Endothelial cell of umbilical vein (primary cell): Measurements from ENCODE around the gene TAPBPL. TPM values are rescaled to one million over a fixed set of nuclear protein-coding genes. Genes with fewer than 3 reads are reported as not detected.

ENCODE experiments used
- BruUV-seq: library from RNA; stranded (reverse); fragments of 400-500 nt; replicated peaks from 2 replicates; lab custom pipeline; 2021; lab: Mats Ljungman, UMichigan
- CTCF ChIA-PET: fragments of 300-600, 350-600 bp; sonication (Branson Sonifier 250); formaldehyde crosslinking; loops from one replicate; lab custom pipeline; 2021; ENCODE audit warnings: antibody characterized with exemption, inconsistent platforms; lab: Charles Lee
- POLR2A ChIA-PET: fragments of 300-600, 350-600 bp; sonication (Branson Sonifier 250); formaldehyde crosslinking; loops from one replicate; lab custom pipeline; 2021; ENCODE audit warnings: antibody characterized with exemption, inconsistent platforms; lab: Charles Lee
- DNase-seq: peaks from one replicate; pipeline ENCODE4 v3.0.0-alpha.2; 2011; ENCODE audit warnings: low read depth, low spot score
- FAIRE-seq: peaks from 2 replicates; lab custom pipeline; 2011; peaks lifted over from hg19 to GRCh38; lab: Jason Lieb, UNC
- H2AFZ ChIP-seq: 2 replicates; pipeline ENCODE4 v1.6.0; 2012; ENCODE audit warnings: low read depth, low read length, control low read depth, inconsistent platforms
- H3K27ac ChIP-seq: 2 replicates; pipeline ENCODE4 v1.5.1; 2011; ENCODE audit warnings: low read depth, mild to moderate bottlenecking, control low read depth, low read length, moderate library complexity; ENCODE audit not compliant: insufficient read depth
- H3K27me3 ChIP-seq, 2 experiments: 2 replicates each; pipeline versions ENCODE4 v1.6.0 to v1.6.1; 2011; ENCODE audit warnings: low read length in 2 of 2, mixed read lengths in 1 of 2; ENCODE audit not compliant: control insufficient read depth in 2 of 2, insufficient read depth in 2 of 2
- H3K36me3 ChIP-seq, 2 experiments: 2 replicates in 1 of 2; 3 replicates in 1 of 2; pipeline ENCODE4 v1.5.1; 2011; ENCODE audit warnings: low read length in 2 of 2, mild to moderate bottlenecking in 1 of 2, moderate library complexity in 1 of 2; ENCODE audit not compliant: control insufficient read depth in 2 of 2, insufficient read depth in 2 of 2; ENCODE audit errors: extremely low read depth in 1 of 2
- H3K4me1 ChIP-seq: 3 replicates; pipeline ENCODE4 v1.5.1; 2011; ENCODE audit warnings: mild to moderate bottlenecking, low read length; ENCODE audit not compliant: control insufficient read depth, insufficient read depth; ENCODE audit errors: extremely low read depth
- H3K4me2 ChIP-seq: 2 replicates; pipeline ENCODE4 v1.6.1; 2011; ENCODE audit warnings: low read length, control low read depth, mixed read lengths; ENCODE audit not compliant: insufficient read depth
- H3K4me3 ChIP-seq, 3 experiments: fragments of 200-600 bp in 1 of 3; sonication (generic), shearing (Covaris generic) in 1 of 3; replicated peaks in 1 of 3; 2 replicates each; pipeline ENCODE4 v1.5.1; 2011 to 2016; ENCODE audit warnings: control low read depth in 3 of 3, low read length in 3 of 3, mild to moderate bottlenecking in 2 of 3, inconsistent platforms in 1 of 3, low read depth in 1 of 3, moderate library complexity in 1 of 3; ENCODE audit not compliant: insufficient read depth in 1 of 3
- H3K79me2 ChIP-seq: 2 replicates; pipeline ENCODE4 v1.6.0; 2012; ENCODE audit warnings: low read length, inconsistent platforms; ENCODE audit not compliant: control insufficient read depth, insufficient read depth
- H3K9ac ChIP-seq: replicated peaks from 2 replicates; pipeline ENCODE3; 2011; ENCODE audit warnings: low read length, control low read depth; ENCODE audit not compliant: insufficient read depth; ENCODE audit errors: extremely low read depth
- H3K9me1 ChIP-seq: replicated peaks from 3 replicates; pipeline ENCODE4 v1.6.0; 2011; ENCODE audit warnings: mild to moderate bottlenecking, low read length; ENCODE audit not compliant: control insufficient read depth, insufficient read depth; ENCODE audit errors: extremely low read depth
- H3K9me3 ChIP-seq: replicated peaks from 2 replicates; pipeline ENCODE4 v1.5.1; 2012; ENCODE audit warnings: low read length, inconsistent platforms; ENCODE audit not compliant: control insufficient read depth, insufficient read depth
- H4K20me1 ChIP-seq: replicated peaks from 2 replicates; pipeline ENCODE3; 2011; ENCODE audit warnings: mild to moderate bottlenecking, low read length; ENCODE audit not compliant: control insufficient read depth, insufficient read depth; ENCODE audit errors: extremely low read depth
- EZH2 ChIP-seq: IDR thresholded peaks from 2 replicates; pipeline ENCODE4 v1.6.1; 2012; ENCODE audit warnings: borderline replicate concordance, low read depth, mild to moderate bottlenecking, moderate library complexity, low read length, inconsistent platforms; ENCODE audit not compliant: severe bottlenecking
- FOS ChIP-seq: IDR thresholded peaks from 2 replicates; pipeline ENCODE4 v1.6.1; 2011; ENCODE audit warnings: mild to moderate bottlenecking, low read length, moderate library complexity, borderline replicate concordance; ENCODE audit not compliant: insufficient read depth
- GATA2 ChIP-seq: IDR thresholded peaks from 2 replicates; pipeline ENCODE4 v1.7.0; 2011; ENCODE audit warnings: low read depth, mild to moderate bottlenecking, moderate library complexity, mixed read lengths, low read length; ENCODE audit not compliant: insufficient read length, insufficient read depth
- JUN ChIP-seq: IDR thresholded peaks from 2 replicates; pipeline ENCODE4 v1.6.1; 2011; ENCODE audit warnings: borderline replicate concordance, low read depth; ENCODE audit not compliant: insufficient read length, insufficient read depth
- MYC ChIP-seq: IDR thresholded peaks from one replicate; pipeline ENCODE4 v1.6.1; 2011; ENCODE audit warnings: mild to moderate bottlenecking, low read depth, low read length
- POLR2A ChIP-seq: IDR thresholded peaks from 2 replicates; pipeline ENCODE4 v1.6.1; 2012; ENCODE audit warnings: low read depth, mild to moderate bottlenecking, control low read depth, low read length
- POLR2AphosphoS5 ChIP-seq: IDR thresholded peaks from 2 replicates; pipeline ENCODE4 v1.6.1; 2012; ENCODE audit warnings: low read depth, mild to moderate bottlenecking, control low read depth, low read length, moderate library complexity; ENCODE audit not compliant: insufficient read depth
- dilution Hi-C: fragments of 300-500 bp; cut with MboI; formaldehyde crosslinking; loops from one replicate; pipeline ENCODE4 v1.15.0; 2019; ENCODE audit warnings: low sequenced_read_pairs; ENCODE audit not compliant: extremely low pct_ligation_motif_present
- intact Hi-C: fragments of 100-400 bp; cut with micrococcal nuclease; formaldehyde crosslinking; loops from one replicate; pipeline ENCODE4 v1.10.0; 2022
- polyA plus RNA-seq, 4 experiments: library from polyadenylated mRNA; depleted of rRNA in 3 of 4; stranded (reverse) in 3 of 4; unstranded in 1 of 4; fragments of >200 nt; gene quantifications; 2 replicates each; pipeline versions ENCODE4 v1.2.1 to v1.2.3, GENCODE V29; 2011 to 2012; ENCODE audit warnings: missing spikeins in 1 of 4
- total RNA-seq: library from RNA; stranded (reverse); gene quantifications from 2 replicates; pipeline ENCODE4 v1.2.3, GENCODE V29; 2021
- TF ChIP-seq, protein P1 (sequence below), 2 donors: IDR thresholded peaks; 1 replicate in 1 of 2; 2 replicates in 1 of 2; pipeline ENCODE4 v1.5.1; 2011; ENCODE audit warnings: low read length in 2 of 2, mild to moderate bottlenecking in 2 of 2, moderate library complexity in 2 of 2, control low read depth in 1 of 2, inconsistent platforms in 1 of 2, low read depth in 1 of 2; ENCODE audit not compliant: insufficient read depth in 1 of 2; ENCODE audit errors: extremely low read depth in 1 of 2
- TF ChIP-seq, protein P2 (sequence below): IDR thresholded peaks from 2 replicates; pipeline ENCODE4 v1.6.1; 2011; ENCODE audit not compliant: insufficient read depth, insufficient read length

TAPBPL gene
- total and polyA plus RNA-seq, 2 donors (not counting 3 experiments of a cell fraction or from before 2014, with no cell fraction given): 11.7 to 28.6 TPM

DNA sequence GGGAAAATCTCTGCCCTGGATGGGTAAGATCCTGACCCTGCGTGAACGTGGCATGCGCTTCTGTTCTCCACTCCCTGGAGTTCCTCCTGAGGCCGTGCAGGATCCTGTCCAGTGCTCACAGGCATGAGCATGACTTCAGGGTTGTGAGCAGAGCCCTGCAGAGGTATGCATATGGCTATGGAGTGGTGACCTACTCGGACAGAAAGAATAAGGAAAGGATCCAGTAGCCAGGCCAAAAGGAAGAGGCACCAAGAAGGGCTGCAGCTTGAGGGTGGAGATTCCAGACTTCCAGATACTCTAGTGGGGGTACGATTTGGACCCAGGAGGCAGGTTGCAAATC lies 27.9 kb upstream of the TAPBPL start:
- H3K36me3 ChIP-seq: no peaks in the 10 kb centered on the region
- no peaks in the 10 kb centered on the region for H4K20me1 ChIP-seq
- dilution Hi-C loops (no loop called here), intact Hi-C loops (no loop called here)
- no peaks in the 10 kb centered on the region for H3K27me3 ChIP-seq
- H3K4me2 ChIP-seq: no peak overlapping the region
- no peaks in the 10 kb centered on the region for H3K4me1 ChIP-seq
- FAIRE-seq (no peak), DNase-seq (no peak)
- no peak overlapping the region for H3K27ac ChIP-seq
- H3K9me1 ChIP-seq: no peaks in the 10 kb centered on the region
- H3K4me3 ChIP-seq: no peak overlapping the region
- H3K9ac ChIP-seq: no peak overlapping the region
- H2AFZ ChIP-seq: peak overlapping the region; percentile 65
- POLR2A ChIA-PET: interaction anchor here (1.1 kb wide), 1 partner anchor 47 kb away, joined by 7 read pairs; the partner anchor contains the start of gene VAMP1
- H3K79me2 ChIP-seq: no peaks in the 10 kb centered on the region
- H3K9me3 ChIP-seq: no peaks in the 10 kb centered on the region
- CTCF ChIA-PET: interaction anchor here (0.7 to 7.8 kb wide), 25 partner anchors 9 to 189 kb away, joined by 3 to 147 read pairs (median 4); partner anchors contain the start of genes GAPDH, IFFO1, TAPBPL and VAMP1
- no peak for TF ChIP-seq POLR2AphosphoS5
- TF ChIP-seq GATA2: no peak
- no peak for TF ChIP-seq EZH2
- TF ChIP-seq FOS: no peak
- TF ChIP-seq, protein P1, sequence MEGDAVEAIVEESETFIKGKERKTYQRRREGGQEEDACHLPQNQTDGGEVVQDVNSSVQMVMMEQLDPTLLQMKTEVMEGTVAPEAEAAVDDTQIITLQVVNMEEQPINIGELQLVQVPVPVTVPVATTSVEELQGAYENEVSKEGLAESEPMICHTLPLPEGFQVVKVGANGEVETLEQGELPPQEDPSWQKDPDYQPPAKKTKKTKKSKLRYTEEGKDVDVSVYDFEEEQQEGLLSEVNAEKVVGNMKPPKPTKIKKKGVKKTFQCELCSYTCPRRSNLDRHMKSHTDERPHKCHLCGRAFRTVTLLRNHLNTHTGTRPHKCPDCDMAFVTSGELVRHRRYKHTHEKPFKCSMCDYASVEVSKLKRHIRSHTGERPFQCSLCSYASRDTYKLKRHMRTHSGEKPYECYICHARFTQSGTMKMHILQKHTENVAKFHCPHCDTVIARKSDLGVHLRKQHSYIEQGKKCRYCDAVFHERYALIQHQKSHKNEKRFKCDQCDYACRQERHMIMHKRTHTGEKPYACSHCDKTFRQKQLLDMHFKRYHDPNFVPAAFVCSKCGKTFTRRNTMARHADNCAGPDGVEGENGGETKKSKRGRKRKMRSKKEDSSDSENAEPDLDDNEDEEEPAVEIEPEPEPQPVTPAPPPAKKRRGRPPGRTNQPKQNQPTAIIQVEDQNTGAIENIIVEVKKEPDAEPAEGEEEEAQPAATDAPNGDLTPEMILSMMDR (IDR thresholded peaks at IDR 0.05; ENCODE audit: extremely low read depth in 1 of 2, insufficient read depth in 1 of 2, low read depth in 1 of 2, low read length in 2 of 2): no peak
- TF ChIP-seq POLR2A: no peak
- TF ChIP-seq MYC: no peak
- no peak for TF ChIP-seq JUN
- TF ChIP-seq, protein P2, sequence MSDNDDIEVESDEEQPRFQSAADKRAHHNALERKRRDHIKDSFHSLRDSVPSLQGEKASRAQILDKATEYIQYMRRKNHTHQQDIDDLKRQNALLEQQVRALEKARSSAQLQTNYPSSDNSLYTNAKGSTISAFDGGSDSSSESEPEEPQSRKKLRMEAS: no peak
- BruUV-seq: no TSS peak
